ENCODE data around the gene XXYLT1.

Gene XXYLT1

DNA sequence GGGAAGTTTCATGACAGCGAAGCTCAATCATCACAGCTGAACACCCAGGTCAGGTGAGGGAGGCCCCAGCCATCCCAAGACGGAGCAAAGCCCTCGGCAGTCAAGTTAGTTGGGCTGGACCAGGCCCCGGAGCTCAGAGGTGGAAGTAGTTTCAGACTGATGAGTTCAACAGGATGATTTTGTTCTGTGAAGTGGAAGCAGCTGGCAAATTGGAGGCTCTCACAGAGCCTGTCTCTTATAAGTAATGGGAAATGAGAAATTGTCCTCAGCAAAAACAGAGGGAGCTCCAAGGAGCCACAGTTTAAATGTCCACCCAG lies 245.1 kb downstream of the XXYLT1 start:
- DNase-seq (ENCODE audit: low spot score): no peak

GRCh38 chr3:195025056-195025883 lies 245.7 kb downstream of the XXYLT1 start:
- no peak for DNase-seq (ENCODE audit: low spot score)

GRCh38 chr3:195023989-195024388 lies 247.0 kb downstream of the XXYLT1 start:
- no peak for DNase-seq (ENCODE audit: low spot score)

DNA sequence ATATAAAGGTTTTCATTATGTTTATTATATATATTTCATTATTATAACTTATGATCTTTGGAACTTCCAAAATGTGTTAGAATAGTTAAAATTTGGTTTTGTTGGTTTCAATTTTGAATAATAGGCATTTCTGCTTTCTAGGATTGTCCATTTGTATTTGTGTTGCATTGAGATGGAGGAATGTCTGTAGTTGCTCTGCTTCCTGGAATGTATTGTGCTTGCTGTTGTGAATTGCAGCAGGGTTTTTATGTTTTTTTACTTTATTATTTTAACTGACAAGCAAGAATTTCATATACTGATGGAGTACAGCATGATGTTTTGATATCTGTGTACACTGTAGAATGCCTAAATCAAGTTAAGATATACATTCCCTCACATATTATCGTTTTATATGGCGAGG lies 247.4 kb downstream of the XXYLT1 start:
- no peak for DNase-seq (ENCODE audit: low spot score)

DNA sequence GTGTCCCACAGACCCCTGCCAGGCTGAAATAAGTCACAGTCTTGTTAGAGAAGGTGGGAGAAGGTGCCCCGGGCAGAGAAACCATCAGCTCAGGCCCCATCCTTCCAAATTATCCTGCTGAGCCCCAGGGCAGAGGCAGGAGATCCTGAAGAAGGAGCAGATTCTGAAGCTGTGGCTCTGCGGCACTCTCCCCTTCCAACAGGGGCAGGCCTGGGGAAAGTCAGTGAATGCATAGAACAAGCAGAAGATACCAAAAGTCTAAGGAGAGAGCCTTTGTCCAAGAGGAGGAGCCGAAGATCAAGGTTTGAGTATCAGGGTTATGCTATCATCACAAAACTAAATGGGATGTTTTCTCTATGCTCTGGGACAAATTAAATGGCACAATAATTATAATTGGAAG lies 249.3 kb downstream of the XXYLT1 start:
- no peak for DNase-seq (ENCODE audit: low spot score)

DNA sequence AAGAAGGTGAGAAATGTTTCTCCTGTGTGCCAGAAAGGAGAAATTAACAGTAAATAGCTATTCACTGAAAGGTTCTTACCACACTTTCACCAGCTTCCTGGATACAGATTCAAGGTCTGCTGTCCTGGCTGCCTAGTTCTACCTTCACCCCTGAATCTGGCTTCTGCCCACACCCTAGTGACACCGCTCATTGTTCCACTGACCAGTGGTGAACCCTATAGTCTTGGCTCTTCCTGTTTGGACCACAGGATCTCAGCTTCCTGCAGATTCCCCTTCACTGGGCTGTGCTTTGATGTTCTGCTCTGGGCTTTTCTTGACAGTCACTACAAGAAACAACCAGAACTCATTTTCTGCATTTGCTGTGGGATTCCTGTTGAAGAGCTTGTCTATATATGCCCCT lies 250.0 kb downstream of the XXYLT1 start:
- no peak for DNase-seq (ENCODE audit: low spot score)

GRCh38 chr3:195020185-195020584 lies 250.8 kb downstream of the XXYLT1 start:
- DNase-seq (ENCODE audit: low spot score): no peak

DNA sequence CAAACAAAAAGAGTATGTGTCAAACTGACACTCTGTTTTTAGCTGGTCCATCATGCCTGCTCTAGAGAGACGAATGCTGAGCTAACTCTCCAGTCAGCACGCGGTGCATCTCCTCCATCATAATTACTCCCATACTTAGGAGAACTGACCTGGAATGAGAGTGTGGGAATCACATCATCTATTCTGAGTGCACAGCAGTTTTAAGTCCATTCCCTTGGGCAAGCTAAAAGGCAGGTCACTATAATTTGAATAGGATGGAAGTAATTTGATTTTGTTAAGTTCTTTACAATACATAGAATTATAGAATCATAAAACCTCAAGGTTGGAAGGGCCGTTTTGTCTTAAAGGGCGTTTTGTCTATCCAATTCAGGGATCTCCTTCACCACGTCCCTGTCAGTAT lies 251.6 kb downstream of the XXYLT1 start:
- no peak for DNase-seq (ENCODE audit: low spot score)

Data from globus pallidus (tissue), 1 donor.